Ovary (tissue), 3 donors: ENCODE results near the gene SIK3.

ENCODE experiments used
- EP300 ChIP-seq: sonication (generic); formaldehyde crosslinking; IDR thresholded peaks from one replicate; pipeline ENCODE4 v1.6.1; 2017; ENCODE audit warnings: antibody characterized with exemption
- POLR2A ChIP-seq: fragments of 450-650 bp; IDR thresholded peaks from one replicate; pipeline ENCODE4 v1.6.1; 2017; ENCODE audit warnings: antibody characterized with exemption, mild to moderate bottlenecking, moderate library complexity
- TF ChIP-seq, protein P1 (sequence below), 3 donors: fragments of 450-650 bp in 2 of 3; fragments of 200-600 bp in 1 of 3; IDR thresholded peaks; one replicate each; pipeline versions ENCODE4 v1.5.1 to v1.8.0; 2016 to 2022; ENCODE audit warnings: antibody characterized with exemption in 3 of 3, mild to moderate bottlenecking in 1 of 3
- donor health status: DM: no; HTN: no; CAD: no.

DNA sequence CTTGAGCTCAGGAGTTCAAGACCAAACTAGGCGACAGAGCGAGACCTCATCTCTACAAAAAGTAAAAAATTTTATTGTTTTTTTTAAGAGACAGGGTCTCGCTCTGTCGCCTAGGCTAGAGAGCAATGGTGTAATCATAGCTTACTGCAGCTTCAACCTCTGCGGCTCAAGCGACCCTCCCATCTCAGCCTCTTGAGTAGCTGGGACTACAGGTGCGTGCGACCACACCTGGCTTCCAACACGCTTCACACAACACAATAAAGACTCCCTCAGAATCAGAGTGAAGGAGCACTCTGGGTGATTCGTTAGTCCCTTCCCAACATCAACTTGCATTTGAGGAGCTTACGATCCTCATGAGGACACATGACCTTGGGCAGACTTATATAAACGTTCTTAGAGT, 181.3 kb downstream of the SIK3 start:
- TF ChIP-seq POLR2A (no peak), EP300 (no peak)
- TF ChIP-seq, protein P1, sequence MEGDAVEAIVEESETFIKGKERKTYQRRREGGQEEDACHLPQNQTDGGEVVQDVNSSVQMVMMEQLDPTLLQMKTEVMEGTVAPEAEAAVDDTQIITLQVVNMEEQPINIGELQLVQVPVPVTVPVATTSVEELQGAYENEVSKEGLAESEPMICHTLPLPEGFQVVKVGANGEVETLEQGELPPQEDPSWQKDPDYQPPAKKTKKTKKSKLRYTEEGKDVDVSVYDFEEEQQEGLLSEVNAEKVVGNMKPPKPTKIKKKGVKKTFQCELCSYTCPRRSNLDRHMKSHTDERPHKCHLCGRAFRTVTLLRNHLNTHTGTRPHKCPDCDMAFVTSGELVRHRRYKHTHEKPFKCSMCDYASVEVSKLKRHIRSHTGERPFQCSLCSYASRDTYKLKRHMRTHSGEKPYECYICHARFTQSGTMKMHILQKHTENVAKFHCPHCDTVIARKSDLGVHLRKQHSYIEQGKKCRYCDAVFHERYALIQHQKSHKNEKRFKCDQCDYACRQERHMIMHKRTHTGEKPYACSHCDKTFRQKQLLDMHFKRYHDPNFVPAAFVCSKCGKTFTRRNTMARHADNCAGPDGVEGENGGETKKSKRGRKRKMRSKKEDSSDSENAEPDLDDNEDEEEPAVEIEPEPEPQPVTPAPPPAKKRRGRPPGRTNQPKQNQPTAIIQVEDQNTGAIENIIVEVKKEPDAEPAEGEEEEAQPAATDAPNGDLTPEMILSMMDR (IDR thresholded peaks at IDR 0.05): no peak
